Lower lobe of right lung (tissue), 2 donors: ENCODE results near the gene ARHGEF25. TPM values are rescaled to one million over a fixed set of nuclear protein-coding genes. Genes with fewer than 3 reads are reported as not detected.

ENCODE experiments used
- ATAC-seq, 2 donors: fragments of 200-7000 bp; cut with Tn5 transposase; one replicate each; pipeline ENCODE4 v1.9.1; 2020 to 2022; ENCODE audit warnings: mild to moderate bottlenecking in 2 of 2, moderate library complexity in 2 of 2
- DNase-seq: peaks from one replicate; pipeline ENCODE4 v3.0.0-alpha.2; 2020
- H3K27ac ChIP-seq: fragments of 200-600 bp; one replicate; pipeline ENCODE4 v1.8.0; 2022
- H3K27me3 ChIP-seq: fragments of 200-600 bp; one replicate; pipeline ENCODE4 v1.8.0; 2022; ENCODE audit warnings: low read depth
- H3K36me3 ChIP-seq: fragments of 200-600 bp; one replicate; pipeline ENCODE4 v1.8.0; 2022; ENCODE audit warnings: mild to moderate bottlenecking
- H3K4me1 ChIP-seq: fragments of 200-600 bp; one replicate; pipeline ENCODE4 v1.8.0; 2022
- H3K4me3 ChIP-seq: fragments of 200-600 bp; one replicate; pipeline ENCODE4 v1.8.0; 2022; ENCODE audit warnings: mild to moderate bottlenecking
- H3K9me3 ChIP-seq: fragments of 200-600 bp; one replicate; pipeline ENCODE4 v1.8.0; 2022
- CTCF ChIP-seq: fragments of 200-600 bp; IDR thresholded peaks from one replicate; pipeline ENCODE4 v1.8.0; 2022; ENCODE audit warnings: antibody characterized with exemption, mild to moderate bottlenecking
- intact Hi-C: fragments of 100-400 bp; cut with DNase I; formaldehyde crosslinking; loops from one replicate; pipeline ENCODE4 v1.11.0; 2022
- total RNA-seq: library from RNA; stranded (reverse); fragmentation: NEBNext Ultra II Directional; extraction: Animal tissue kit (Norgen Biotek cat#: 25700); gene quantifications from one replicate; pipeline ENCODE4 v1.2.1, GENCODE V29; 2021
- donor health status: DM: no; HTN: yes; CAD: no; lungs with severe emphysema.

ARHGEF25 gene
- total RNA-seq, 1 donor from 2014 or later: 11.5 TPM

DNA sequence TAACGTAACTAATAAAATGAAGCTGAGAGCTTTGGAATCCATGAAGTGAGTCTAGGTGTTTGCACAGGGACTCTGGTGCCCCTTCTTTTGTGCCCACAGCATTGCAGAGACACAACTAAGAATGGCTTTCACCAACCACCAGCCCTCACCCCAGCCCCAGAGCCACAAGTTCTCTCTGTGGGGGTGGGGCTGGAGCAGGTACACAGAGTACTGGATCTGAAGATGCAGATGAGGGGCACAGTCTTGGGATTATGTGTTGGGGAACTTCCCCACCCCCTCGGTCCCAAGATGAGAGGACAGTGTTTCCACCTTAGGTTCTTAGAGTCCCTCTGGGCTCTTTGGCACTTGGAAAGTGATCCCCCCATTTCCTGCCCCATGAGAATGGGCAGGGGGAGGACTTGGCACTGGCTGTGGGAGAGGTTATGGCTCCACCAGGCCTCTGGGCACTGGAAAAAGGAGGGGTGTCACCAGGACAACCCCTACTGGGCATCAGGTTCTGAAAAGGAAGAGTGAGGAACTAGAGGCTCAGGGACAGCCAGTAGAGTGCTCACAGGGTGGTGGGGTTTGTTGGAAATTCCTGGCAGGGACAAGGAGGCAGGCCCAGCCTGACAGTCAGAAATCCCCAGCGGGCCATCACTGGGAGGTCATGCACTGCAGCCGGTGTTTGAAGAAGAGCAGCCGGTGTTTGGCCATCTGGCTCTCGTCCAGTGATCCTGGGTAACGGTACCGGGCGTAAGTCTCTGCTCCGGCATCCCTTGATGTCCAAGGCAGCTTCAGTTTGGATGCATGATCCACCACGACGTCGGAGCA is 15.1 kb downstream of the ARHGEF25 start:
- no peak for TF ChIP-seq CTCF
- H3K4me3 ChIP-seq: no peak overlapping the region
- no peak for ATAC-seq
- H3K27me3 ChIP-seq: peaks cover 98% of the 10 kb centered on the region
- no peak for DNase-seq
- intact Hi-C loops: no loop called here
- no peaks in the 10 kb centered on the region for H3K9me3 ChIP-seq
- no peak overlapping the region for H3K27ac ChIP-seq
- H3K36me3 ChIP-seq: no peaks in the 10 kb centered on the region
- peaks cover 20% of the 10 kb centered on the region for H3K4me1 ChIP-seq

DNA sequence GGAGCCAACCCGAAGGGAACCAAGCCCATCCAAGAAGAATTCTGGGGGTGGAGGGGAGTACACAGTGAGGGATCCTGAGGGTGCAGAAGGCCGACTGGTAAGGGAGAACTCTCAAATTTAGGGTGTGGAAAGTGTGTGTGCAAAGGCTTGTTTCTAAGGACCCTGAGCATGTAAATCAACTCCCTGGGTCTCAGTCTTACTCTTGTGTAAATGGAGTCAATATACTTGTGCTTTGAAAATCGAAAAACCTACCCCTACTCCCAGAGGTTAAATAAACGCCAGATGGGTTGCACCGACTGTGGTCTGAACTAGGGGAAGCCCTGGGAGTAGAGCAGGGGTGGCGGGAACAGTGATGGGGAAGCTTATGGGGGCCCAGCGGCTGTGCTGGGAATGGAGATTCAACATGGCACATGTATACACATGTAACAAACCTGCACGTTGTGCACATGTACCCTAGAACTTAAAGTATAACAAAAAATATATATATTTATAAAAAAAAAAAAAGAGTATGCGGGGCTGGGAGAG is 15.7 kb downstream of the ARHGEF25 start:
- Histone ChIP-seq H3K36me3 (no peaks in the 10 kb centered on the region), H3K4me3 (no peak overlapping the region), H3K27me3 (peaks cover 98% of the 10 kb centered on the region), H3K9me3 (no peaks in the 10 kb centered on the region), H3K27ac (no peak overlapping the region), H3K4me1 (peaks cover 14% of the 10 kb centered on the region)
- intact Hi-C loops: no loop called here
- ATAC-seq (no peak), DNase-seq (no peak)
- TF ChIP-seq CTCF: no peak

GRCh38 chr12:57627501-57628279 is 16.5 kb downstream of the ARHGEF25 start:
- peaks cover 98% of the 10 kb centered on the region for H3K27me3 ChIP-seq
- ATAC-seq (peak in 1 of 2 donors; percentile 29), DNase-seq (no peak)
- H3K4me1 ChIP-seq: peaks cover 19% of the 10 kb centered on the region
- intact Hi-C loops: no loop called here
- H3K9me3 ChIP-seq: no peaks in the 10 kb centered on the region
- no peak for TF ChIP-seq CTCF
- H3K4me3 ChIP-seq: peak overlapping the region; percentile 21
- H3K27ac ChIP-seq: no peak overlapping the region
- H3K36me3 ChIP-seq: no peaks in the 10 kb centered on the region

- Histone ChIP-seq H3K4me1 (peaks cover 28% of the 10 kb centered on the region), H3K27me3 (peaks cover 98% of the 10 kb centered on the region), H3K4me3 (no peak overlapping the region), H3K27ac (no peak overlapping the region), H3K9me3 (no peaks in the 10 kb centered on the region), H3K36me3 (no peaks in the 10 kb centered on the region)
- intact Hi-C loops: no loop called here
- ATAC-seq: no peak
- no peak for TF ChIP-seq CTCF
- no peak for DNase-seq
Measured at GRCh38 chr12:57628280-57629191, 17.3 kb downstream of the ARHGEF25 start.
